GM21526 (cell line): ENCODE measurements around the gene ZNF385B.
"Not testable (repeated sequence)": the region's sequence is repeated elsewhere in the genome, so short reads cannot be mapped to it uniquely, and the experiment has no call there.

Experiments
- ATAC-seq: cut with Tn5 transposase; IDR thresholded peaks from one replicate; pipeline ENCODE4 v1.9.1; 2021; ENCODE audit warnings: moderate library complexity; ENCODE audit not compliant: unreplicated experiment, low FRiP score

Gene ZNF385B

DNA sequence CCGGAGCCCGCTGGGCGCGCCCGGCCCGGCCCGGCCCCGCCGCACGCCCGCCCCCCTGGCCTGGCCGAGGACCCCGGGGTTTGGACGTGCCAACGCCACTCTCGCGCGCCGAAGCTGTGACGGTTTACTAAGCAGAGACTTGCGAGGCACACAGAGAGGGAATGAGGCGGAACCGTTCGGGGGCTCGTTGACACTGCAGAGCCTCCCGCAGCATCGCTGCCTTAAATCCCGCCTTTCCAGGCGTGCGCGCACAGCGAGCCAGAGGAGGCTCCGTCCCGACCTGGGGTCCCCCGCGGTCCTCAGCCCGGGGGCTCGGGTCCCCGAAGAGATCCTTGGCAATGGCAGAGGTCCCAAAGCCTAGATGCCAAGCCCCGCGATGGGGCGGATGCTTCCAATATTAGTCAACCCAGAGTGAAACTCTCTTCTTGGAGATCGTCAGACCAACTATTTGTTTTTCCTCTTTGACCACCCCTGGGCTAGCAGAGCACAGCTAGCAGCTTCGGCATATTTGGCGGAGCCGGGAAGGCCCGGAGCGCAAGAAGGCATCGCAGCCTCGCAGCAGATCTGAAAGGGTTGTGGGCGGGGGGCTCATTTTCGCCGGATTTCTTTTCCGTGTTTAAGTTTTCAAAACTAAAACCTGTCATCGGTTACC lies at the start of gene ZNF385B:
TSS of gene ZNF385B (minus strand) at position 197 of the 652 bp plus-strand sequence.
- ATAC-seq: peak; percentile 53

DNA sequence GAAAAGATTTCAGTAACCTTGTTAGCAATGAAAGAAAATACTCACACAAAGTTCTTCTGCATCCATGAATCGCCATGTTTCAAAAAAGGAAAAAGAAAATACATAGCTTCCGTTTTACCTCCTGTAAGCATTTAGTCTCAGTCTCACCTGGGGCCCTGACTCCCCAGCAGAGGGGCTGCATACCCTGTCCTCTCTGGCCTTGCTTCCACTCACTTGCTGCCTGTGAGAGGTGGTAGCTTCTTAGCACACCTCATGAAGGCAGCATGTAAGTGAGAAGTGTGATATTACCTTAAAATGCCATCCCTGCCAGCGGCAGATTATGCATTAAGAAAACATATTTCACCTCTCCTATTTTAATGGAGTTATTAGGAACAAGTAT lies 49.3 kb upstream of the ZNF385B start:
- no peak for ATAC-seq

DNA sequence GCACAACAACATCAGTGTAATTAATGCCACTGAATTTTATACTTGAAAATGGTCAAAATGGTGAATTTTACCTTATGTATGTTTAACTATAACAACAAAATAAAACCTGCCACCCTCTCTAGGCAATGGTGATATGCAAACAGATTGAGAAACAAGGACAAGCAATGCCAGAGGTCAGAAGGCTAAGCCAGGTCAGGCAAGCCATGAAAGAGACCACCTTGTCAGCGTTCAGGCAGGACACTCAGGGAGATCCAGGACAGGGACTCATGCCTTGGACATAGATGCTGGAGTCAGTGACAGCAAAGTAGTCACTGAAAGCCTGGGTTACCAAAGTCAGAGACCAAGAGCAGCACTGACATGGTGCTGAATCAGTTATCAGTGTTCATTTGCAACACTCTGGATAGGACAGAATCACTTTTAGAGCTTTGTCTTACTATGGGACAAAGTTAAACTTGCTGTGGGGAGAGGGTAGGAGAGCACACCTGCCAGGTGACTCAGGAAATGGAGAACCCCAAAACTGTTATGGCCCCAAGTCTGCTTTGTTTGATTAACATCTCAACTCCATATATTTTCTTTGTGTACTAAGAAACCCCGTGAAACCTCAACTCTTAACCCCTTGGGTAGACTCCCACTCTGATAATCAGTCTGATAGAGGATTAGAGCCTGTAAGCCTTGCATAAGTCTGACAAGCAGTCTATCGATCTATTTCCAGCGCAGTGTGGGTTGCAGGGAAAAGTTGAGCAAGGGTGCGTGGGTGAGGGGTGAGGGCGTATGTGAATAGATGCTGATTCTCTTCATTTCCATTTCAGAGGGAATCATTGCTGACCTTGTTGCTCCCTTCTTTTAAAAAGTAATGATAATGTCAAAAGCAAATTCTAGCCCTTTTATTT lies 48.7 kb upstream of the ZNF385B start:
- no peak for ATAC-seq

DNA sequence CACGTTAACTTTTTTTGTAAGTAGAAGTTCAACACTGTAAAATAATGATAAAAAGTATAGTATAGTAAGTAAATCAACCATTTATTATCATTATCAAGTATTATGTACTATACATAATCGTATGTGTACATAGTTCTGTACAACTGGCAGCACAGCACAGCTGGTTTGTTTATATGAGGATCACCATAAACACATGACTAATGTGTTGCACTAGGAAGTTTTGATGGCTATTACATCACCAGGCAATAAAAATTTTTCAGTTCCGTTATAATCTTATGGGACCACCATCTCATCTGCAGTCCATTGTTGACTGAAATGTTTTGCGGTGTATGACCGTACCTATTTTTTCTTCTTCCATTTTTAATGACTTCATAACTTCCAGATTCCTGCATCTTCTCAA lies 39.2 kb upstream of the ZNF385B start:
- no peak for ATAC-seq

DNA sequence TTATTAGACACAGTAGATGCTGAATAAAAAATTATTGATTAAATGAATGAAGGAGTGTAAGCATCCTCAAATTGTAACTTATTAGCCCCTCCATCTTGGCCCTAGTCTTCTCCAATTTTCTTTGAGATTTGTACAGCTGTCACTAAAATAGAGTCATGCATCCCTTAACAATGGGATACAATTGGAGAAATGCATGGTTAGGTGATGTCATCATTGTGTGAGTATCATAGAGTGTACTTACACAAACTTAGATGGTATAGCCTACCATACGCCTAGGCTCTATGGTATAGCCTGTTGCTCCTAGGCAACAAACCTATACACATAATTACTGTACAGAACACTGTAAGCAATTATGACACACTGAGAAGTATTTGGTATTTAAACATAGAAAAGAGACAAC lies 38.3 kb upstream of the ZNF385B start:
- ATAC-seq: no peak

DNA sequence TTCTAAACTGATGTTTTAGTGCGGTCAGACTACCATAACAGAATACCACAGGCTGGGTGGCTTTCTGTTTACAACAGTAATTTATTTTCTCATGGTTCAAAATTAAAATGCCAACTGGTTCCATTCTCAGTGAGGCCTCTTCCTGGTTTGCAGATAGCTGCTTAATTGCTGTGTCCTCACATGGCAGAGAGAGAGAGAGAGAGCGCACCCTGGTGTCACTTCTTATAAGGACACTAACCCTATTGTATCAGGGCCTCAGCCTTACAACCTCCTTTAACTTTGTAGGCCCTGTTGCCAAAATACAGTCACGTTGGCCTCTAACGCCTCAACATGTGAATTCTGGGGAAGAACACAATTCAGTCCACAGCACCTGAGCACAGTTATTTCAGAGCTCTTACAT lies 37.5 kb upstream of the ZNF385B start:
- ATAC-seq: peak; percentile 98

DNA sequence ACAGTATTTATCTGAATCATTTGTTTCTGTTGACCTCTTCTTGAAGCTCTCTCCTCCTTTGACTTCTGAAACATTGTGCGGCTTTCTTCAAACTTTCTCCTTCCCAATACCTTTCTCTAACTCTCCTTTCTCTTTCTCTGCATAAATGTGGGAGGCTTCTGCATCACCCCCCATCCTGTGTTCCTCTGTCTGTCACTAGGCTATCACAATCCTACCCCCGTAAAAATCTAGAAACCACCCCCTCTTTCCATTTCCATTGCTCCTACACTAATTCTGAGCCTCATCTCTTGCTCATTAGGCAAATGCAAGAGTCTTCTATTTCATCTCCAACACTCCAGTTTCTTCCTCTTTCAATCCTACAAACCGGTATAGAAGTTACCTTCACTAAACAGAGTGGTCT lies 32.2 kb upstream of the ZNF385B start:
- no peak for ATAC-seq

DNA sequence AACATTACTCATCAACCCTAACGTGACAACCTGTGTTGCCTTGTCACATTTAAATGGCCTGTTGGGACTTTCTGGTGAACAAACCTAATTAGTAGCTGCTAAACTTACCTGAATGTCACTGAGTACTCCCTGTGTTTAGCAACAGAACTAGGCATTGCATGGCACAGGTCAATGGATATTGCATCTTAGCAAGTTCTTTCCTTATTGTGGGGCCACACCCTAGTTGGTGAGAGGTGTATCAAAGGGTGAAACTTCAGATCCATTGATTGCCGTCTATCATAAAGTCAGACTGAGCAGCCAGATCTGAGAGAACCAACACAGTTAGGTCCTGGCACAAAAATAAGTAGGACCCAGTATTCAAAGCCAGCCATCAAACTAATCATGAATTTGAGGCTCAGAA lies 29.8 kb upstream of the ZNF385B start:
- no peak for ATAC-seq

DNA sequence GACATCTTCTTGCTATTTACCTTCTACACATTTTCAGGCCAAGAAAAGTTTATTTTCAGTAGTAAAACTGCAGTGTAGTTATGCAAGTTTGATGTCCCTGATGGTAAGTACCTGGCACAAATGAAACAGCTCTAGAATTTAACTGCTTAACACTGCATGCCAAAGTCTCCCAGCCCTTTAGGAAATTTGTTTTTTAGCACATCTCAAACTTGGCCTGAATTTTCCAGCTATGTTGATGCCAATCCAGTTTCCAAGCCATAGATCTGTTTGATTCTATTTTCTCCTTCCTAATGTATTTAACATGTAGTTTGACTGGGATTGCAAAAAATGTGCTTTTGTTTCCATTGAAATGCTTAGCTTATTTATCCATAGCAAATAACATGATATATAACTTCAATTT lies 29.3 kb upstream of the ZNF385B start:
- no peak for ATAC-seq

DNA sequence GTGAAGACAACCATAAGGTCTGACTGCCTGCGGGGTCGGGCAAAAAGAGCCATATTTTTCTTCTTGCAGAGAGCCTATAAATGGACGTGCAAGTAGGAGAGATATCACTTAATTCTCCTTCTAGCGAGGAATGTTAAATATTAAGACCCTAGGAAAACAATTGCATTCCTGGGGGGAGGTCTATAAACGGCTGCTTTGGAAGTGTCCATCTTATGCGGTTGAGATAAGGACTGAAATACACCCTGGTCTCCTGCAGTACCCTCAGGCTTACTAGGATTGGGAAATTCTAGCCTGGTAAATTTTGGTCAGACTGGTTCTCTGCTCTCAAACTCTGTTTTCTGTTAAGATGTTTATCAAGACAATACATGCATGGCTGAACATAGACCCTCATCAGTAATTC lies 27.2 kb upstream of the ZNF385B start:
- not testable (repeated sequence) for ATAC-seq

DNA sequence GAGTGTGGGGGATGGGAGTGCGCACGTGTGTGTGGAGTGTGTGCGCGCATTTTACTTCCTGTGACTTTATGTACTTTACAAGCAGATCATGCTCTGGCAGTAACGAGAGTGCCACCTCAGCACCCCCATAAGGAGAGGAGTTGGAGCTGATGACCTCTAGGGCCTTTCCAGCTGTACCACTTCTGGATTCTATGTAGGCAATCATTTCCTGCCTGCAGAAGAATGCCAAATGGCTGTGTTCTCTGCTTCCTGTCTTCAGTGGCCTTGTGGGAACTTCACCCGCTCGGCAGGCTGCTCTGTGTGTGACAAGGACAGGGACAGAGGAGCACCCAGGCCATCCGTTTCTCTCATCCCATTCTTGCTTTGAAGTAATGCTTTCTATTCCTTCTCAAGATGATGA lies 22.8 kb upstream of the ZNF385B start:
- ATAC-seq: no peak

DNA sequence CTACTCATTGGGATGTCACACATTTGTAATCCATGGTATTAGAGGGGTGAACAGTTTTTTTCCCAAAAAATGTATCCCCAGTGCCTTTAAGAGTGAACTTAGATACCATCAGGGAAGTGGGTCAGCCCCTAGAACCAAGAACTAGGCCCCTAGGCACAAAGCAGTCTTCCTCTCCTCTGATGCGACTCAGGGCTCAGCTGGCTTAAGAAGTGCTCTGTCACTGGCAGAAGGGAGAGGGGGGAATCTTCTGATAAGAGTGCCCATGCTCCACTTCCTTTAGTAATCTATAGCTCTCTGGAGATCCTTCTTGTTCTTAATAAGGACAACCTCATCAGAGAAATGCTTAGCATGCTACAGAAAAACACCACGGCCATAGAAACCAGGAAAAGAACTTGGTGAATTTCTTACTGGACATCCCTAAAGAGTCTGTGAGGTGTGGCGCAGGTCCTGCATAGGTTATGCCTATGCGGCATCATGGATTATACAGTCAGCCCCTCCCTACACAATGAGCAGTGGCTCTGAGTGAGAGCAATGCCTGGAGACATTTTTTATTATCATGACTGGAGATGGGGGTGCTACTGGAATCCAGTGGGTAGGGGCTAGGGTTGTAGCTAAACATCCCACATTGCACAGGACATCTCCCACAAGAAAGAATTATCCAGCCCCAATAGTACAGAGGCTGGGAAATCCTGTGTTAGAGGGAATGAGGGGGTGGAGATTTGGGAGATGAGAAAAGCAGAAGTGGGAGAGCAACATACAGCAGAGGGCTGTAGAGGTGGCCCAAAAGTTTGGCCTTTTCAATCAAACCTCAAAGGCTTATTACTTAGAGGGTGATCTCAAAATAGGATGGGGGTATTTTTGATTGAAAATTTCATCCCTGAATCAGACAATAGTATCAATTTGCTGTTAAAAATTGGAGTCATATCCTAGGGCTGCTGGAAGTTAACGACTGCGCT lies 21.7 kb upstream of the ZNF385B start:
- ATAC-seq: no peak

DNA sequence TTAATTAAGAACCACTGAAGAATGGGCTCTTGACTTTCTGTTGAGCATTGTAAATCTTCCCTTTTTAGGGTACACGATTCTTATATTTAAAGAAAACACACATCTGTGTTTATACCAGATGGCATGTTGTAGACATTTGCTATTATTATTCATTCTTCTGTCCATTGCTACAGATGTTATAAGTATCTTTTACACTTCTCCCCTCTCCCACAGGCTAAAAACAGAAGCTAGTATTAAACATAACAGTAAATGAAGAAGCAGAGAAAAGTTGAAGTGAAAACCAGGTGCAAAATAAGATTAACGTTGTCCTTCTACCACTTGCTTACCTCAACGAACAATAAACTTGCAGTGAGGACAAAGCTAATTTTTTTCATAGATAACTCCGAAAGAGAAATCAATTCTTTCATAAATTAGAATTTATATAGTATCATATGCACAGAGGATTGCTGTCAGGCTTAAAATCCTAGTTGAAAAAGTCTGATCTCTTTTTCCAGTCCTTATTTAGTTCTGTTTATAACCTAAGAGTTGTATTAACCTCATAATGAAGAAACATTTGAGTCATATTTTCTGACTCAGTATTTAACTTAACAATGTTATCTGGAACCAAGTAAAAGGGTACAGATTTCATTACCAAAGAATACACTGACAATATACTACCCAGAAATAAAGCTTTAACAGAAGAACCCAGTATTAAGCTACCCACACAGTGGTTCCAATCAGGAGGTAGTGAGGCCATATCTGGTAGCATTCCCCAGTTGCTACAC lies 16.4 kb upstream of the ZNF385B start:
- no peak for ATAC-seq

DNA sequence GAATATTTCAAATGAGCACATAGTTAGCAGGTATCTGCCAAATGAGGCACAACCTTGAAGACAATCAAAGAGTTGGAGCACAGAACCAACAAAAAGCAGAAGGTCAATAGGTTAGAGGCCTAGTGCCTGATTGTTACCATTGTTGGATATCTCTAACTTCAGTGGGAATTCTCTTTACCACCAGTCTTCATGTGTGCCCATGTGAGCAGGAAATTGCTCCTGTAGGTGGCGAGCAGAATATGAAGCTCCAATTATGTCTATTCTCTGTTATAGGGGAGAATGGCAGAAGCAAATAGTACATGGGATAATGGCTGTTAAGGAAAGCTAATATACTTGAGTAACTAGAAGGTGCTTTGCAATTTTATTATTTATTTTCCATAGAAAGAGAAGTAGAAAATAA lies 14.9 kb upstream of the ZNF385B start:
- ATAC-seq: no peak

DNA sequence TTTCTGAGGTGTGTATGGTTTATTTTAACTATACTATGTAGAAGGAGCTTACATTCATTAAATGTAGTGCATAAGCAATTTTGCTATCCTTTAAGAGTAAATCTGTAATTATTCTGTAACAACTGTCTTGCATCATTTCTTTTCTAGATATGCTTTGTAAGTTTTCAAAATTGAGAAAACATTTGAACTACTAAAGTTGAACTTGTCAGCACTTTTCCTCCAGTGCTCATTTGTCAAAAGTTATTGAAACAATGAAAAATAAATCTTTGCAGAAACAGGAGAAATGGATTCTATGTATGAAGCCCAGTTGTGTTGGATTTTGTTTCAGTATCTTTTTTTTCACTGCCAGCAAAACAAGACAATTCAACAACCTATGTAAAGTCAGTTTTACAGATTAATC lies 14.5 kb upstream of the ZNF385B start:
- ATAC-seq: no peak

DNA sequence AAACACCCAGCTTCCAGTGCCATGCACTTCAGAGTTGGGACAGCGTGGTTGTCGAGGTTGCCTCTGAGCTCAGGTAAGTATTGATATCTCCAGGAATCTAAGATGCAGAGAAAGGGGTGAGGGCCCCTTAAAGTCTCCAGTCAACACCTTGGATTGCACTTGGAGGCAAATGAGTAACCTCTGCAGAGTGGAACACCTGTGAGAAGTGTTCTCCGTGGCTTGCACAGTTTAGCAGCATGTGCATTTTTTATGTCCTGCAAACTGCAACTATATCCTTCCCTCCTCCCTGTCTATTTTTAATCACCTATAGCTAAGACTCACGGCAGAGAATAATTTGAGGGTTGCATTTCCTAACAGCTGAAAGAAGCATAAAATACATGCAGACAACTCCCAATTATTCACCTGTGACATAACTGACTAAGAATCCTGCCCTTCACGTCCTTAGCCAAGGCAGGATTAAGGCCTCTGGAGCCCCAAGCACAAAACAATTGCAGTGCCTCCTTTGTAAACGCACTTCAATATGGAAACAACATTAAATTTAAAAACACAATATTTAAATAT lies 1.6 kb upstream of the ZNF385B start:
- no peak for ATAC-seq

DNA sequence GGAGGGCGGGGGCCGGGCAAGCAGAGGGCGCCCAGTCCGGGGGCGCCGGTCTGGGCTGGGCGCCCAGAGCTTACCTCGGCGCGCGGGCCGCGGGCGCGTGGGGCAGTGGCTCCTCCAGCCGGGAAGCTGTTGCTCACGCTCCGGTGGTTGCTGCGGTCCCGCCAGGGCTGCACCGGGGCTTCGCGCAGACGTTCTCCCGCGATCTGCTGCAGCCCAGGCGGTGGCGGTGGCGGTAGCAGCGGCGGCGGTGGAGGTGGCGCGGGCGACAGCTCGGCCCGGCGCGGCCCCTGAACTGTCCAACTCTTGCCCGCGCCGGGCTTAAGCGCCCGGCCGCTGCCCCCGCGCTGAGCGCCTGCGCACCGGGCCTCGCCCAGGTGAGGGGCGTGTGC lies 391 bp downstream of the ZNF385B start:
- ATAC-seq: peak; percentile 51

DNA sequence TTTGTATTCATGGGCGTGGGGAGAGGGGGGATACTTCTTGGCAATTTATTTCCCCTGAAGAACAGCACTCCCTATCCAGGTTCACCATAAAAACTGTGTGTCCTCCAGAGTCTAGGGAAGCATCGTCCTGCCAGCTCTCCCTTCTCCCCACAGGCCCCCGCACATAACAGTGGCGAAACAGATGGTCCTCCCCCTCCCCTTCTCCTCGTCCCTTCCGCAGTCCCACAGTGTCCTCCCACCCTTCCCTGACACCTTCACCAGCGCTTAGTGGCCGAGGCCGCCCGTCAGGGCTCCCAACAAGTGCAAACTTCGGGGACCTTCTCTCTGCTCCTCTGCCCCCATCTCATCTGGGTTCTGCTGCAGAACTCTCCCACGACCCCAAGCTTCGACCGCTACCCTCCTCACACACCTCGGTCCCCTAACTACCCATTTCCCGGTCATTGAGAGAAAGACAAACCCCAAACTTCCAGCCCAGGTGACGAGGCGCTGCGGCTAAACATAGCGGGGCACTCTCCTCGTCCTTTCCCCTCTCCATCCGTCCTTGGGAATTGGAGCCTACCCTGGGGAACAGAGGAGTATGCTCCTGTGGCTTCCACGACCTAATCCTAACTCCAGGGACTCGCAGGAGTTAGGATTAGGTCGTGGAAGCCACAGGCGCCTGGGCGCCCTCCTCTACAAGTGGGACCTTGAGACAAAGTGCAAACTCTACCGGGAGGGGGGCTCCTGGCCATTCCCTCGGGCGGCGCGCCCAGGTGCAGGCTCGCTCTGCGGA lies 971 bp downstream of the ZNF385B start:
- ATAC-seq: no peak

DNA sequence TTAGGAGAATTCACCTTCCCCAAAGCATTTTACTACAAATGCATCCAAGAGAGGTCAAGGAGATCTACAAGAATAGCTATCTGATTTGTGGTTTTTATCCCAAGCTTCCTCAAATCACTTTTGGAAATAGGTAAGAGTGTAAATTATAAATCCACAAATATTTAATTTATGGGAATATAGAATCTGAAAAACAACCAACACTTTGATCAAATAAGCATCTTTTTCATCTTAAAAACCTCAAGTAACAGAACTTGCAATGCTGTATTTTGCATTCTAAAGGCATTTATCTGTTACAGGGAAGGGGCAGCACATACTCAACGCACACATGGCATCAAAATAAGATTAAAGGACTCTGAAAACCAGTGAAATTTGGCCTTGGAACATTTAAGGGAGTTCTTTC lies 1.9 kb downstream of the ZNF385B start:
- no peak for ATAC-seq
